Liver (tissue), 9 donors: Measurements from ENCODE around the gene SMG6. TPM values are rescaled to one million over a fixed set of nuclear protein-coding genes. Genes with fewer than 3 reads are reported as not detected.

Experiments used
- DNase-seq: peaks from one replicate; pipeline ENCODE4 v3.0.0-alpha.2; 2017; ENCODE audit warnings: low spot score
- H3K27ac ChIP-seq, 2 donors: one replicate each; pipeline ENCODE4 v1.7.0; 2013; ENCODE audit warnings: inconsistent platforms in 2 of 2, low read length in 2 of 2, control low read depth in 1 of 2, low read depth in 1 of 2, mild to moderate bottlenecking in 1 of 2
- H3K27me3 ChIP-seq, 4 donors: one replicate each; pipeline versions ENCODE4 v1.6.1 to v1.7.0; 2013; ENCODE audit warnings: low read length in 3 of 4, inconsistent platforms in 1 of 4, mild to moderate bottlenecking in 1 of 4, moderate library complexity in 1 of 4; ENCODE audit not compliant: control insufficient read depth in 4 of 4, insufficient read depth in 4 of 4
- H3K36me3 ChIP-seq, 4 donors: one replicate each; pipeline versions ENCODE4 v1.6.1 to v1.7.0; 2013; ENCODE audit warnings: low read length in 3 of 4, mild to moderate bottlenecking in 3 of 4, low read depth in 1 of 4, moderate library complexity in 1 of 4; ENCODE audit not compliant: control insufficient read depth in 4 of 4, insufficient read depth in 3 of 4
- H3K4me1 ChIP-seq, 4 donors: one replicate each; pipeline versions ENCODE4 v1.6.1 to v1.7.0; 2013; ENCODE audit warnings: low read length in 3 of 4, mild to moderate bottlenecking in 3 of 4, moderate library complexity in 1 of 4; ENCODE audit not compliant: control insufficient read depth in 4 of 4, insufficient read depth in 4 of 4
- H3K4me3 ChIP-seq, 3 donors: one replicate each; pipeline versions ENCODE4 v1.6.1 to v1.7.0; 2013; ENCODE audit warnings: low read length in 3 of 3, control low read depth in 1 of 3, low read depth in 1 of 3, mild to moderate bottlenecking in 1 of 3
- H3K9ac ChIP-seq, 2 donors: one replicate each; pipeline ENCODE4 v1.7.0; 2013; ENCODE audit warnings: low read length in 2 of 2, mild to moderate bottlenecking in 2 of 2, moderate library complexity in 2 of 2, control low read depth in 1 of 2, low read depth in 1 of 2
- H3K9me3 ChIP-seq, 4 donors: one replicate each; pipeline versions ENCODE4 v1.6.1 to v1.7.0; 2013; ENCODE audit warnings: low read length in 3 of 4; ENCODE audit not compliant: control insufficient read depth in 4 of 4
- CTCF ChIP-seq: fragments of 150-350 bp; IDR thresholded peaks from 2 replicates; pipeline ENCODE4 v1.5.1; 2017; ENCODE audit warnings: improper control_type of control experiment, low read depth, low read length; ENCODE audit not compliant: missing input control
- EGR1 ChIP-seq, 2 donors: IDR thresholded peaks; 2 replicates each; pipeline ENCODE4 v1.6.1; 2016 to 2018; ENCODE audit warnings: antibody characterized with exemption in 2 of 2, low read depth in 2 of 2
- FOXA1 ChIP-seq: IDR thresholded peaks from 2 replicates; pipeline ENCODE4 v1.6.1; 2016; ENCODE audit warnings: antibody characterized with exemption
- FOXA2 ChIP-seq: IDR thresholded peaks from 2 replicates; pipeline ENCODE4 v1.6.1; 2016; ENCODE audit warnings: antibody characterized with exemption
- GABPA ChIP-seq, 2 donors: IDR thresholded peaks in 1 of 2; conservative IDR thresholded peaks in 1 of 2; 2 replicates each; pipeline ENCODE4 v1.6.1; 2016; ENCODE audit warnings: antibody characterized with exemption in 2 of 2, mild to moderate bottlenecking in 1 of 2, moderate library complexity in 1 of 2
- HNF4A ChIP-seq, 2 donors: conservative IDR thresholded peaks; 2 replicates each; pipeline ENCODE4 v1.6.1; 2016; ENCODE audit warnings: antibody characterized with exemption in 2 of 2, mild to moderate bottlenecking in 2 of 2
- HNF4G ChIP-seq: IDR thresholded peaks from 2 replicates; pipeline ENCODE4 v1.6.1; 2016; ENCODE audit warnings: antibody characterized with exemption
- JUND ChIP-seq, 2 donors: IDR thresholded peaks; 2 replicates each; pipeline ENCODE4 v1.6.1; 2016; ENCODE audit warnings: antibody characterized with exemption in 2 of 2
- MAX ChIP-seq: IDR thresholded peaks from 2 replicates; pipeline ENCODE4 v1.6.1; 2016; ENCODE audit warnings: antibody characterized with exemption
- NR2F2 ChIP-seq: IDR thresholded peaks from 2 replicates; pipeline ENCODE4 v1.6.1; 2016; ENCODE audit warnings: antibody characterized with exemption
- RAD21 ChIP-seq, 2 donors: IDR thresholded peaks; 2 replicates each; pipeline ENCODE4 v1.6.1; 2016; ENCODE audit warnings: antibody characterized with exemption in 2 of 2, mild to moderate bottlenecking in 2 of 2
- RXRA ChIP-seq, 2 donors: IDR thresholded peaks; 2 replicates each; pipeline ENCODE4 v1.6.1; 2017 to 2018; ENCODE audit warnings: antibody characterized with exemption in 2 of 2, mild to moderate bottlenecking in 1 of 2
- SP1 ChIP-seq: IDR thresholded peaks from 2 replicates; pipeline ENCODE4 v1.6.1; 2018; ENCODE audit warnings: antibody characterized with exemption, mild to moderate bottlenecking
- TAF1 ChIP-seq: conservative IDR thresholded peaks from 2 replicates; pipeline ENCODE4 v1.6.1; 2016; ENCODE audit warnings: antibody characterized with exemption, mild to moderate bottlenecking
- YY1 ChIP-seq: IDR thresholded peaks from 2 replicates; pipeline ENCODE4 v1.6.1; 2016; ENCODE audit warnings: antibody characterized with exemption, mild to moderate bottlenecking
- ZBTB33 ChIP-seq: IDR thresholded peaks from 2 replicates; pipeline ENCODE4 v1.6.1; 2016; ENCODE audit warnings: antibody characterized with exemption
- WGBS: extraction: QIAGEN DNeasy Blood & Tissue Kit; methylation state at CpG from one replicate; pipeline ENCODE4 v1.1.7; 2013; 5-methylcytosine and 5-hydroxymethylcytosine counted together
- polyA plus RNA-seq, 2 donors: library from polyadenylated mRNA; stranded (reverse) in 1 of 2; unstranded in 1 of 2; fragments of 200-250 nt in 1 of 2; fragments of >200 nt in 1 of 2; fragmentation: Nextera tagmentation in 1 of 2; extraction: Ambion mirVana in 1 of 2; gene quantifications; one replicate each; pipeline versions ENCODE4 v1.2.1 to v1.2.3, GENCODE V29; 2013 to 2015
- total RNA-seq, 2 donors: library from RNA; depleted of rRNA; stranded (reverse); fragments of >200 nt; gene quantifications; one replicate each; pipeline ENCODE4 v1.2.3, GENCODE V29; 2014
- donor health status: healthy.
- donor health status: healthy.
- donor health status: healthy.
- donor health status: healthy.
- donor health status: healthy.

SMG6 gene
- total and polyA plus RNA-seq, 4 donors: 4.9 to 12.0 (median 8.2) TPM

GRCh38 chr17:2035541-2036488, 267.8 kb downstream of the SMG6 start:
- Histone ChIP-seq H3K36me3 (peaks cover 0 to 34% (median 21%) of the 10 kb centered on the region in 4 donors), H3K27ac (no peak overlapping the region), H3K9ac (no peak overlapping the region), H3K4me3 (no peak overlapping the region), H3K9me3 (no peaks in the 10 kb centered on the region), H3K27me3 (no peaks in the 10 kb centered on the region), H3K4me1 (peaks cover 0 to 14% (median 10%) of the 10 kb centered on the region in 4 donors)
- WGBS: 95% methylated on average over 29 of the region's 29 CpGs
- DNase-seq: no peak
- TF ChIP-seq JUND (IDR thresholded peaks at IDR 0.05) (no peak), TAF1 (no peak), YY1 (no peak), ZBTB33 (no peak), HNF4A (conservative IDR thresholded peaks at IDR 0.05) (no peak), HNF4G (no peak)

GRCh38 chr17:2034806-2035540, 268.6 kb downstream of the SMG6 start:
- no peaks in the 10 kb centered on the region for H3K27me3 ChIP-seq
- H3K36me3 ChIP-seq: peaks cover 0 to 34% (median 21%) of the 10 kb centered on the region in 4 donors
- no peak overlapping the region for H3K9ac ChIP-seq
- H3K4me3 ChIP-seq: no peak overlapping the region
- 79% methylated on average over 9 of the region's 9 CpGs for WGBS
- TF ChIP-seq ZBTB33: no peak
- no peak for TF ChIP-seq NR2F2
- no peak for TF ChIP-seq CTCF
- no peak for TF ChIP-seq MAX
- no peak for TF ChIP-seq HNF4G
- TF ChIP-seq EGR1 (IDR thresholded peaks at IDR 0.05; ENCODE audit: low read depth in 2 of 2): no peak
- TF ChIP-seq TAF1: no peak
- no peak for TF ChIP-seq SP1
- no peak for TF ChIP-seq RXRA (IDR thresholded peaks at IDR 0.05)
- no peak for TF ChIP-seq GABPA (IDR thresholded peaks at IDR 0.05 in 1 of 2, conservative IDR thresholded peaks at IDR 0.05 in 1 of 2)
- no peak for TF ChIP-seq FOXA2
- no peak for TF ChIP-seq HNF4A (conservative IDR thresholded peaks at IDR 0.05)
- TF ChIP-seq RAD21 (IDR thresholded peaks at IDR 0.05): no peak
- no peak for TF ChIP-seq YY1
- TF ChIP-seq FOXA1: no peak
- no peak for DNase-seq
- H3K4me1 ChIP-seq: peaks cover 0 to 17% (median 12%) of the 10 kb centered on the region in 4 donors
- no peaks in the 10 kb centered on the region for H3K9me3 ChIP-seq
- H3K27ac ChIP-seq: no peak overlapping the region
